ENCODE results near the gene TAF4B.

Gene TAF4B

DNA sequence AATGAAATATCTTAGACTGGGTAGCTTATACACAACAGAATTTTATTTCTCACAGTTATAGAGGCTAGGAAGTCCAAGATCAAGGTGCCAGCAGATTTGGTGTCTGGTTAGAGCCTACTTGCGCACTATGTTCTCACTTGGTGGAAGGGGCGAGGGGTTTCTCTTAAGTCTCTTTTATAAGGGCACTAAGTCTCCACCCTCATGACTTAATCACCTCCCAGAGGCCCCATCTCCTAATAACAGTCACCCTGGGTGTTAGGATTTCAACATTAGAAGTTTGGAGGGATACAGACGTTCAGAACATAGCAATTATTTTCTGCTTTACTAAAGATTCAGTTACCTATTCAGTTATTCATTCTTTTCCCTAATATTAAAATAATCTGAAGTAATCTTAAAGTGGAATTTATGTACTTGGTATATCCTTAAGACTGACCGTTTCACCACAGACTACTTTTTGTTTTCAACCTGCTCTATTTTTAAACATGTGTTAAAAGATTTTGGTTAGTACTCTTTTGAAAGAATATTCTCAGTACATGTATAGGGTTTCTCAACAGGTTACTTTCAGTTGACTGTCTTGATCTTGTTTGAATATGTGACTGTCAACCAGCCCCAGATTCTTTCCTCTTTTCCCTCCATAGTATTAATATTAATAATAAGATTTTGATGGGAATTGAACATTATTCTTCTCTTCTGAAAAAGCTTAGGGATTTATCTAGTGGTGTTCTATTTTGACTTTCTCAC lies 130.0 kb downstream of the TAF4B start:
- Histone ChIP-seq H3K9me2 (ENCODE audit: low read depth, low read length) (no peaks in the 10 kb centered on the region), H3K9ac (ENCODE audit: low read length) (no peak overlapping the region), H3K9me3 (ENCODE audit: low read length) (no peaks in the 10 kb centered on the region), H3K27ac (ENCODE audit: low read depth, low read length, poor library complexity, severe bottlenecking) (no peak overlapping the region), H3K79me2 (ENCODE audit: insufficient read depth, low read length) (no peaks in the 10 kb centered on the region), H3F3A (ENCODE audit: insufficient read depth, low read length) (no peaks in the 10 kb centered on the region), H3K36me3 (ENCODE audit: insufficient read depth, low read length) (peaks cover 33% of the 10 kb centered on the region), H3K27me3 (ENCODE audit: insufficient read depth, low read length) (no peaks in the 10 kb centered on the region), H2AFZ (ENCODE audit: low read length) (no peak overlapping the region), H4K20me1 (ENCODE audit: insufficient read depth, low read length) (no peaks in the 10 kb centered on the region), H3K4me1 (ENCODE audit: insufficient read depth, low read length, severe bottlenecking) (peaks cover 23% of the 10 kb centered on the region), H3K4me2 (ENCODE audit: low read length) (no peak overlapping the region), H3K4me3 (ENCODE audit: low read depth, low read length, poor library complexity, severe bottlenecking) (no peak overlapping the region)
- TF ChIP-seq, protein P1, sequence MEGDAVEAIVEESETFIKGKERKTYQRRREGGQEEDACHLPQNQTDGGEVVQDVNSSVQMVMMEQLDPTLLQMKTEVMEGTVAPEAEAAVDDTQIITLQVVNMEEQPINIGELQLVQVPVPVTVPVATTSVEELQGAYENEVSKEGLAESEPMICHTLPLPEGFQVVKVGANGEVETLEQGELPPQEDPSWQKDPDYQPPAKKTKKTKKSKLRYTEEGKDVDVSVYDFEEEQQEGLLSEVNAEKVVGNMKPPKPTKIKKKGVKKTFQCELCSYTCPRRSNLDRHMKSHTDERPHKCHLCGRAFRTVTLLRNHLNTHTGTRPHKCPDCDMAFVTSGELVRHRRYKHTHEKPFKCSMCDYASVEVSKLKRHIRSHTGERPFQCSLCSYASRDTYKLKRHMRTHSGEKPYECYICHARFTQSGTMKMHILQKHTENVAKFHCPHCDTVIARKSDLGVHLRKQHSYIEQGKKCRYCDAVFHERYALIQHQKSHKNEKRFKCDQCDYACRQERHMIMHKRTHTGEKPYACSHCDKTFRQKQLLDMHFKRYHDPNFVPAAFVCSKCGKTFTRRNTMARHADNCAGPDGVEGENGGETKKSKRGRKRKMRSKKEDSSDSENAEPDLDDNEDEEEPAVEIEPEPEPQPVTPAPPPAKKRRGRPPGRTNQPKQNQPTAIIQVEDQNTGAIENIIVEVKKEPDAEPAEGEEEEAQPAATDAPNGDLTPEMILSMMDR (IDR thresholded peaks at IDR 0.05; ENCODE audit: low read length) = no peak
- no peak for TF ChIP-seq EZH2 (IDR thresholded peaks at IDR 0.05; ENCODE audit: borderline replicate concordance, low read length)

DNA sequence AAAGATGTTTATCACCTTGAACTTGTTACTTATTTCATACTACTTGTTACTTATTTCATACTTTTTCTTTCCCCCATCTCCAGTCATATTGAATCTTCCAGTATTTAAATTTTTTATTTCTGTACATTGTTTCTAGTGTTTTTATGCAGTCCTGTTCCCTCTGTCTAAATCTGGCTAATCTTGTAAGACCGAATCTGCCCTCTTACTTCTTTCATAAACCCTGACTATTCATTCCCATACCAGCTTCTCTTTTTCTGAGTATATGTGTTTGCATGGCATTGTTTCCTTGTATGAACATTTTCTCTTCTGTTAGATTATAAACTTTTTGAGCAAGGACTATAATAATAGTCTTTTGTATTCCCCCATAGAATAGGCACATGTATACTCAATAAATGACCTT lies 131.7 kb downstream of the TAF4B start:
- TF ChIP-seq, protein P1 (IDR thresholded peaks at IDR 0.05; ENCODE audit: low read length) = no peak
- no peak for TF ChIP-seq EZH2 (IDR thresholded peaks at IDR 0.05; ENCODE audit: borderline replicate concordance, low read length)
- H4K20me1 ChIP-seq (ENCODE audit: insufficient read depth, low read length) = no peaks in the 10 kb centered on the region
- H3K27ac ChIP-seq (ENCODE audit: low read depth, low read length, poor library complexity, severe bottlenecking) = no peak overlapping the region
- H3K4me1 ChIP-seq (ENCODE audit: insufficient read depth, low read length, severe bottlenecking) = peaks cover 23% of the 10 kb centered on the region
- no peak overlapping the region for H3K9ac ChIP-seq (ENCODE audit: low read length)
- H3F3A ChIP-seq (ENCODE audit: insufficient read depth, low read length) = no peaks in the 10 kb centered on the region
- no peaks in the 10 kb centered on the region for H3K9me3 ChIP-seq (ENCODE audit: low read length)
- H2AFZ ChIP-seq (ENCODE audit: low read length) = no peak overlapping the region
- peaks cover 39% of the 10 kb centered on the region for H3K36me3 ChIP-seq (ENCODE audit: insufficient read depth, low read length)
- no peaks in the 10 kb centered on the region for H3K79me2 ChIP-seq (ENCODE audit: insufficient read depth, low read length)
- H3K4me2 ChIP-seq (ENCODE audit: low read length) = no peak overlapping the region
- no peaks in the 10 kb centered on the region for H3K9me2 ChIP-seq (ENCODE audit: low read depth, low read length)
- H3K27me3 ChIP-seq (ENCODE audit: insufficient read depth, low read length) = no peaks in the 10 kb centered on the region
- no peak overlapping the region for H3K4me3 ChIP-seq (ENCODE audit: low read depth, low read length, poor library complexity, severe bottlenecking)

DNA sequence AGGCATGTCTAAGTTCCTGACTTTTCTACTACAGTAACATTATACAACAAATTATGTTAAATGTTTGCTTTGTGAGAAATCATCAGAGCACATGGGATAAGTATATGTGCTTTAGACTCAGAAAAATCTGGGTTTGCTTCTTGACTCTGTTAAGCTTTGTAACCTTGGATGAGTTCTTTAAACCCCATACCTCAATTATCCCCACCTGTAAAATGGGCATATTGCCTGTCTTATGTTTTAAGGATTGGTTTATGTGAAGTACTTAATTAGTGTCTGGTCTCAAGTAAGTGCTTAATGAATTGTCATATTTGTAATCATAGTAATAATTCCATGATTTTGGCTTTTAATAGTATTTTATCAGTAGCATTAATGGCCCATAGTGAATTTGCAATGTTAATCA lies 135.8 kb downstream of the TAF4B start:
- no peaks in the 10 kb centered on the region for H3K4me1 ChIP-seq (ENCODE audit: insufficient read depth, low read length, severe bottlenecking)
- no peaks in the 10 kb centered on the region for H3K27me3 ChIP-seq (ENCODE audit: insufficient read depth, low read length)
- H3K36me3 ChIP-seq (ENCODE audit: insufficient read depth, low read length) = peaks cover 49% of the 10 kb centered on the region
- no peaks in the 10 kb centered on the region for H3K9me2 ChIP-seq (ENCODE audit: low read depth, low read length)
- no peak overlapping the region for H3K4me2 ChIP-seq (ENCODE audit: low read length)
- H3K27ac ChIP-seq (ENCODE audit: low read depth, low read length, poor library complexity, severe bottlenecking) = no peak overlapping the region
- H3K9me3 ChIP-seq (ENCODE audit: low read length) = no peaks in the 10 kb centered on the region
- H3K79me2 ChIP-seq (ENCODE audit: insufficient read depth, low read length) = no peaks in the 10 kb centered on the region
- no peaks in the 10 kb centered on the region for H4K20me1 ChIP-seq (ENCODE audit: insufficient read depth, low read length)
- H3F3A ChIP-seq (ENCODE audit: insufficient read depth, low read length) = no peaks in the 10 kb centered on the region
- H3K4me3 ChIP-seq (ENCODE audit: low read depth, low read length, poor library complexity, severe bottlenecking) = no peak overlapping the region
- TF ChIP-seq, protein P1 (IDR thresholded peaks at IDR 0.05; ENCODE audit: low read length) = no peak
- H3K9ac ChIP-seq (ENCODE audit: low read length) = no peak overlapping the region
- H2AFZ ChIP-seq (ENCODE audit: low read length) = no peak overlapping the region

Measured in OCI-LY1 (cell line).